Fibroblast of mammary gland (primary cell): Measurements from ENCODE around the gene RPN1.

Experiments used
- DNase-seq: peaks from one replicate; pipeline ENCODE4 v3.0.0-alpha.2; 2010; ENCODE audit warnings: low read depth
- H3K4me3 ChIP-seq: 2 replicates; pipeline ENCODE4 v1.5.1; 2011; ENCODE audit warnings: low read depth, mild to moderate bottlenecking, low read length, moderate library complexity; ENCODE audit not compliant: control insufficient read depth
- CTCF ChIP-seq: conservative IDR thresholded peaks from 2 replicates; pipeline ENCODE4 v1.5.1; 2011; ENCODE audit warnings: low read depth, low read length, inconsistent platforms; ENCODE audit not compliant: control insufficient read depth, insufficient read depth

The RPN1 gene

GRCh38 chr3:128572013-128572412, 78.6 kb downstream of the RPN1 start:
- H3K4me3 ChIP-seq: no peak overlapping the region
- TF ChIP-seq CTCF: no peak
- DNase-seq: no peak
